ENCODE measurements around the gene CDV3.

The CDV3 gene

GRCh38 chr3:133563816-133564215 lies 9.7 kb upstream of the CDV3 start:
- DNase-seq (ENCODE audit: insufficient read length, low spot score) (no peak), FAIRE-seq (no peak)

GRCh38 chr3:133568294-133569014 lies 5.0 kb upstream of the CDV3 start:
- peak; percentile 54 for DNase-seq (ENCODE audit: insufficient read length, low spot score)
- FAIRE-seq = no peak

GRCh38 chr3:133570139-133570936 lies 3.1 kb upstream of the CDV3 start:
- no peak for FAIRE-seq

GRCh38 chr3:133570937-133571320 lies 2.6 kb upstream of the CDV3 start:
- no peak for DNase-seq (ENCODE audit: insufficient read length, low spot score)
- no peak for FAIRE-seq

More at GRCh38 chr3:133570139-133570936, 3.1 kb upstream of the CDV3 start:
- DNase-seq (ENCODE audit: insufficient read length, low spot score) = peak; percentile 27

GRCh38 chr3:133572158-133573053 lies 1.1 kb upstream of the CDV3 start:
- FAIRE-seq (no peak), DNase-seq (ENCODE audit: insufficient read length, low spot score) (no peak)

GRCh38 chr3:133573054-133573628 lies 345 bp upstream of the CDV3 start:
- peak; percentile 92 for FAIRE-seq
- DNase-seq (ENCODE audit: insufficient read length, low spot score) = peak; percentile 94

- DNase-seq (ENCODE audit: insufficient read length, low spot score) (no peak), FAIRE-seq (no peak)
Observed at GRCh38 chr3:133574260-133574881, 885 bp downstream of the CDV3 start.

GRCh38 chr3:133575086-133575485 lies 1.6 kb downstream of the CDV3 start:
- FAIRE-seq = no peak
- DNase-seq (ENCODE audit: insufficient read length, low spot score) = no peak

- FAIRE-seq (no peak), DNase-seq (ENCODE audit: insufficient read length, low spot score) (no peak)
Observed at GRCh38 chr3:133576169-133576568, 2.7 kb downstream of the CDV3 start.

- peak; percentile 54 for DNase-seq (ENCODE audit: insufficient read length, low spot score)
- FAIRE-seq = peak; percentile 49
Observed at GRCh38 chr3:133578548-133579191, 5.2 kb downstream of the CDV3 start.

GRCh38 chr3:133583396-133583795 lies 9.9 kb downstream of the CDV3 start:
- DNase-seq (ENCODE audit: insufficient read length, low spot score) (no peak), FAIRE-seq (no peak)

- FAIRE-seq = no peak
- no peak for DNase-seq (ENCODE audit: insufficient read length, low spot score)
Observed at GRCh38 chr3:133588035-133588434, 14.5 kb downstream of the CDV3 start.

- FAIRE-seq = no peak
Observed at GRCh38 chr3:133588784-133589465, 15.4 kb downstream of the CDV3 start.

GRCh38 chr3:133589503-133589902 lies 16.0 kb downstream of the CDV3 start:
- FAIRE-seq = no peak
- DNase-seq (ENCODE audit: insufficient read length, low spot score) = no peak

More at GRCh38 chr3:133588784-133589465, 15.4 kb downstream of the CDV3 start:
- DNase-seq (ENCODE audit: insufficient read length, low spot score) = no peak

- FAIRE-seq = no peak
- no peak for DNase-seq (ENCODE audit: insufficient read length, low spot score)
Observed at GRCh38 chr3:133591271-133591742, 17.8 kb downstream of the CDV3 start.

GRCh38 chr3:133592843-133593242 lies 19.4 kb downstream of the CDV3 start:
- DNase-seq (ENCODE audit: insufficient read length, low spot score) = no peak
- FAIRE-seq = no peak

GRCh38 chr3:133593243-133593642 lies 19.8 kb downstream of the CDV3 start:
- DNase-seq (ENCODE audit: insufficient read length, low spot score) = no peak

GRCh38 chr3:133595341-133595740 lies 21.9 kb downstream of the CDV3 start:
- DNase-seq (ENCODE audit: insufficient read length, low spot score) (peak; percentile 32), FAIRE-seq (no peak)

More at GRCh38 chr3:133593243-133593642, 19.8 kb downstream of the CDV3 start:
- no peak for FAIRE-seq

- no peak for DNase-seq (ENCODE audit: insufficient read length, low spot score)
- no peak for FAIRE-seq
Observed at GRCh38 chr3:133598405-133598804, 24.9 kb downstream of the CDV3 start.

Measured in HTR-8/SVneo (cell line).